Activated CD4-positive, alpha-beta T cell treated with anti-CD3 and anti-CD28 coated beads, Interleukin-10, Interleukin-2, amounts not matched to agents 100 ng/mL and 50 ng/mL, durations not matched to agents 16 hours and 8 hours (primary cell): ENCODE measurements around the gene BCDIN3D.
"Not testable (repeated sequence)": the region's sequence is repeated elsewhere in the genome, so short reads cannot be mapped to it uniquely, and the experiment has no call there.

Source experiments
- DNase-seq: peaks from one replicate; pipeline ENCODE4 v3.0.0-alpha.2; 2020

The BCDIN3D gene

GRCh38 chr12:49842519-49843352 is at the start of gene BCDIN3D:
Gene BCDIN3D (minus strand): TSS chr12:49843106. CDS start chr12:49843087, 19 bp downstream.
- DNase-seq, result peak; percentile 96

- DNase-seq, result no peak
Observed at GRCh38 chr12:49892084-49892731, 49.3 kb upstream of the BCDIN3D start.

GRCh38 chr12:49891476-49891875 is 48.6 kb upstream of the BCDIN3D start:
- no peak for DNase-seq

DNA sequence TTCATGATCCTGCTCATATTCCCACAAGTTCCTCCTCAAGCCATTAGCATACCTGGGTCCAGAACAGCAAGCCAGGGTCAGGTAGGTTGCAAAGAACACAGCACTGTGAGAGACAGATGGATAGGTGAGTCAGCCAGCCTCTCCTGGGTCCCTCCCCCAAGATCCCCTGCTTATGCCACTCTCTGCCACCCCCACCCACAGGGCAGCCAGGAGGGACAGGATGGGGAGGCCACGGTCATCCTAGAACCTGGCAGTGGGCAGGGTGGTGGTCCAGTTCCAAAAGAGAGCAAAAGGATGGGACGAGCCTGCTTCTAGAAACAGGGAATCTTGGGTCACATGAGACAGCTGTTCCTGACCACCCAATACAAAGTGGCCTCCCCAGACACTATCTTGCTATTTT is 48.1 kb upstream of the BCDIN3D start:
- no peak for DNase-seq

GRCh38 chr12:49890096-49890461 is 47.2 kb upstream of the BCDIN3D start:
- DNase-seq, result no peak

GRCh38 chr12:49889361-49890095 is 46.6 kb upstream of the BCDIN3D start:
- no peak for DNase-seq

GRCh38 chr12:49888461-49889151 is 45.7 kb upstream of the BCDIN3D start:
- DNase-seq, result no peak

GRCh38 chr12:49887536-49888401 is 44.9 kb upstream of the BCDIN3D start:
- DNase-seq, result no peak

GRCh38 chr12:49887091-49887490 is 44.2 kb upstream of the BCDIN3D start:
- DNase-seq, result no peak

DNA sequence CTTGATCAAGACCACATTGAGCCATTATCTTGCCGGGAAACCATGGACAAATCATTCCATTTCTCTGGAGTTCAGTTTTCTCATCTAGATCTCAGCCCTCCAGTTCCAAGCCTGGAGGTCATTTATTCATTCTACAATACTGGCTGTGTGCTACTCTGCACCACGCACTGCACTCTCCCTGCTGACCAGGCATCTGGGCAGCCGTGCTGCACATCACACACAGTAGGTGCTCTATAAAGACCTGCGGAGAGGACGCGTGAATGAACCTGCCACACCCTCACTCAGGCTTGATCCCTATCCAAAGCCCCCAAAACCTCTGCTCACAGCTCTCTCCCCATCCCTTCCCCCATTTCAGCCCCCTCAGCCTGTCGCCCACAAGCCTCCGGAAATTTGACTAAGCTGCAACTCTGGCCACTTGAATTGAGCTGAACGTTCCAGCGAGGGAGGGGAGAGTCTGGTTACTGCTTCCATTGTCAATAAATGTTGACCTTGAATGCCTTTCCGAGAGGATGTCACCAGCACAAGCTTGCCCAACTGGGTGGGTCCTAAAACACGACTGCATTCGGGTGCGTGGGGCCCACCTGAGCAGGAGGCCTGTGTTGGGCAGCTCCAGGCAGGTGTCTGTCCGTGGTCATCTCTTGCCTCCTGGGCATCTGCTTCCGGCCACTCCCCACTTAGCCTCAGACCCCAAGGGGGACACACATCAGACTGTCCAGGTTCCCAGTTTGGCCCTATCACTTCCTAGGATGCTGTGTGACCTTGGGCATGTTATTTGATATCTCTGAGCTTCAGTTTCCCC is 43.0 kb upstream of the BCDIN3D start:
- DNase-seq, result no peak

DNA sequence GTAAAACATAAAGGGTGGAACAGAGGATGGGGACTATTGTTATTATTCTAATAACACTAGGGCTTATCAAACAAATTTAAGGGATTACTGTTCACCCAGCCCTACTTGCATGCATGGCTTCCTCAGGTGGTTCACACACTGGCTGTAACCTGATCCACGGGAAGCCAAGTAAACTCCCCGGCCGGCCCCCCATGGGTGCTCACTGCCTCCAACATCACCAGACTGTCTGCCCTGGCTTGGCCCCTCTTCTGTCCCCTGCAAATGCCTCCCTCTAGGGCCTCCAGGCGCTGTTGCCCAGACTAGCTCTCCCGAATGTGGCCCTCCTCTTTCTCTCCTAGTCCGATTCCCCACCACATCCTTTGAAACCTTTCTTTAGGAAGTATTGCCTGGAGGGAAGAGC is 42.2 kb upstream of the BCDIN3D start:
- no peak for DNase-seq

- no peak for DNase-seq
Observed at GRCh38 chr12:49882851-49883464, 40.1 kb upstream of the BCDIN3D start.

GRCh38 chr12:49882248-49882850 is 39.4 kb upstream of the BCDIN3D start:
- no peak for DNase-seq

DNA sequence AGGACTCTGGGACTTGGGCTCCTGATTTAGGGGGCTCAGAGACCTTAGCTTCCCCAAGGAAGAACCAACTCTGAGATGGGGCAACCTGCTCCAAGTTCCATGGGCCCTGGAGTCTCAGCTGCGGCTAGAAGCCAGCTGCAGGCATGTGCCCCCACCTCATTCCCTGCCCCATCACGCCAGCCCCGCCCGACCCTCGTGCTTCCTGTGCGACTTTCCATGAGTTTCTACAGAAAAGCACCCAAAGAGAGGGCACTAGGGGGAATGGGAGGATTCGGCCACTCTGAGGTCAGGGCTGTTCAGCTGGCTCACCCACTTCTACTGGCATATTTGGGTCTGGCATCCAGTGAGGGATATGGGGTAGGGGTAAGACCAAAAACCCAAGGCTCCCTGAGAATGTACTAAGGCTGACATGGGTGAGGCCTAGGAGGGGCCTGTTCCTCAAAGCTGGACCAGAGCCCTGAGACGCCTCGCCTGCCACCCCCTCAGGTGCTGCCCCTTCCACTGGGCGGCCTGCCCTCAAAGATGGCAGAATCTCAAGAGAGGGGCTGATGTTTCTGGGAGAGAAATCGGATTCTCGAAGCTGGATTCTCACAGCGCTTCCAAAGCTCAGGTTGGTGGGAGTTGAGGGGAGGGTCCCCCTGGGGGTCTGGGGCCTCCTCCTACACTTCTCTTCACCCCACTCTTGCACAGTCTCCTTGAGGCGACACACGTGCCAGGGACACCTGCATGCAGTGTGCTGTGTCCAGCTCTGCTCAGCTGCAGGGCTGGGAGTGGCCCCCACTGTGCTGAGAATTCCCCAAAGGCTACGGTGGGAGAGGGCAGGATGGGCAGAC is 38.7 kb upstream of the BCDIN3D start:
- no peak for DNase-seq

DNA sequence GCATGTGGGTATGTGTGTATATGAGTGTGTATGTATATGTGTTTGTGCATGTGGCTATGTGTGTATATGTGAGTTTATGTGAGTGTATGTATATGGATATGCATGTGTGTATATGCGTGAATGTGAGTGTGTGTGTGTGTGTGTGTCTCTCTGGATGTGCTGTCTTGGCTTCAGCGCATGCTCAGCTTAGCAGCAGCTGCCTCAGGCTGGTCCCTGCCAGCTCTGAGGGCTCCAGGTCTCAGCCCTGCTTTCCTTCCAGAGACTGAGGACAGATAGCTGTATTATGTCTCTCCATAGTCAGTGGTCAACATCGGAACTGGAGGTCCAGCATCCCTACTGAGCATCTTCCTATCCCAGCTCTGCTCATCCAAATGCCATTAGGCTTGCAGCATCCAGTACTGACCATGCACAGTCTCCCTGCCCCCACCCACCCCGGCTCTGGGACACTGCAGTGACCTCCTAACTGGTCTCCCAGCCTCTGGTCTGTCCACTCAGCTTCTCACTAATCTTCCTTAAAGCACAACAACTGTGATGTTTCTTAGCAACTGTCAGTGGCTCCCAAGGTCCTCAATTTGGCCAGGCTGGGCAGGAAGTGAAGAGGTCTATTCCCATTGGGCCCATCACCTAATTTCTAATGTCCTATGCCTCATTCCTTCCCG is 38.0 kb upstream of the BCDIN3D start:
- no peak for DNase-seq

DNA sequence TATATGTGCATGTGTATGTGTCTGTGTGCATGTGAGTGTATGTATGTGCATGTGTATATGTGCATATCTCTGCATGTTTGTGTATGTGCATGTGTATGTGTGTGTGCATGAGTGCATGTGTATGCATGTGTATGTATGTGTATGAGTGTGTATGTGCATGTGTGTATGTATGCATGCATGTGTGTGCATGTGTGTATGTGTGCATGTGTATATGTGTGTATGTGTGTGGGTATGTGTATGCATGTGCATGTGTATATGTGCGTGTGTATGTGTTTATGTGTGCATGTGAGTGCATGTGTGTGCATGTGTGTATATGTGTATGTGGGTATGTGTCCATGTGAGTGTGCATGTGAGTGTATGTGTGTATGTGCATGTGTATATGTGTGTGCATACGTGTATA is 36.2 kb upstream of the BCDIN3D start:
- DNase-seq, result not testable (repeated sequence)

DNA sequence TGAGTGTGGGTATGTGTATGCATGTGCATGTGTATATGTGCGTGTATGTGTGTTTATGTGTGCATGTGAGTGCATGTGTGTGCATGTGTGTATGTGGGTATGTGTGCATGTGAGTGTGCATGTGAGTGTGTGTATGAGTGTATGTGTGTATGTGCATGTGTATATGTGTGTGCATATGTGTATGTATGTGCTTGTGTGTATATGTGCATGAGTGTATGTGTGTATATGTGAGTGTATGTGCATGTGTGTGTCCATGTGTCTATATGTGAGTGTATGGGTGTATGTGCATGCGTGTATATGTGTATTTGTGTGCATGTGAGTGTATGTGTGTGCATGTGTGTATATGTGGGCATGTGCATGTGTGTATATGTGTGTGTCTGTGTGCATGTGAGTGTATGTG is 35.1 kb upstream of the BCDIN3D start:
- DNase-seq, result no peak

- DNase-seq, result no peak
Observed at GRCh38 chr12:49877066-49877465, 34.2 kb upstream of the BCDIN3D start.

DNA sequence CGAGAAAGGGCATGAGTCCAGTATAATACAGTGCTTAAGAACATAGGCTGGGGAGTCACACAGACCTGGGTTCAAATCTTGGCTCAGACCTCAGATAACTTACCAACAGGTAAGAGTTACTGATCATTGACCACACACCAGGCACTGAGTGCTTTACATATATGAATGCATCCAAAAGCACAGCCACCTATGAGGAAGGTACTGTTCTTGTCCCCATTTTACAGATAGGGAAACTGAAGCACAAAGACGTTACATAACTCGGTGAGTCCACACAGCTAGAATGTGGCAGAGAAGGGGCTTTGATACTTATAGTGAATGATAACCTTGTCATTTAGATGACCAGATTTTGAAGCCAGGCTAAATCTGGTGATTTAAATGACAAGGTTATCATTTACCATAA is 33.2 kb upstream of the BCDIN3D start:
- DNase-seq, result no peak
